Measurements from ENCODE around the gene UBE2F. TPM values are rescaled to one million over a fixed set of nuclear protein-coding genes. Genes with fewer than 3 reads are reported as not detected.

The UBE2F gene
- total and polyA plus RNA-seq, 2 of the 13 experiments (the other 11 are each of a cell fraction or from before 2014, with no cell fraction given), result 35.4 to 73.1 TPM

DNA sequence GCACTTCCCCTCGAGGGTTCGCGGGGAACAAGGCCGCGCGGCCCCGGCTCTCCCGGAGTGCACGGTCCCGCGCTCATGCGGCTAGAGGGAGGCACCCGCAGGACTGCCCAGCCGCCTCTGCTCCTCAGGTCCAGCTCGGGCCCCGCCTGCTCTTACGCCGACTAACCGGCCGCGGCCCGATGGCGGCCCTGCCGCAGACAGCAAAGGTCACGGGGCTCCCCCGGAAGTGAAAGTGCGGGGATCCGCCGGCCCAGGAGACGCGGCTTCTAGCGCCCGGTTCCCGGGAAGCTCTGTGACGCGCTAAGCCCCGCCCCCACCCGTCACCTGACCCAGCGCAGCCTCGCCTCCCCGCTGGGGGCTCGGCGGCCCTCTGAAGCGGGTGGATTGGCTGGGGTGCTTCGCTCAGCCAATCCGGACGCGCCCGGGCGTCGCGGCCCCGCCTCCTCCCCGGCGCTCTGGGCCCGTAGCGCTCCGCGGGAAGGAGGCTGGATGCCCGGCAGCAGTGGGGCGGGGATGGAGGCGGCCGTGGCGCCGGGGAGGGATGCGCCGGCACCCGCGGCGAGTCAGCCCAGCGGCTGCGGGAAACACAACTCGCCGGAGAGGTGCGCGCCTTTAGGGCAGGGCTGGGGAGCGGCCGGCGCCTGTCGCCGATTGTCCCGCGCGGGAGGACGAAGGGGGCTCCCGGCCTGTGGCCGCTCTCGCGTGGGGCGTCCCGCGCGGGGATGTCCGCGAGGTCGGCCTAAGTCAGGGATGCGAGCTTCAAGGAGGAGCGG is 93.9 kb downstream of the UBE2F start, which contains the start of gene SCLY (continued):
- TF ChIP-seq PAXIP1 (CRISPR knock-in tag; conservative IDR thresholded peaks at IDR 0.05) (peak; percentile 55), ZNF597 (CRISPR knock-in tag; IDR thresholded peaks at IDR 0.05) (no peak), MNT (IDR thresholded peaks at IDR 0.05) (no peak), HMGA1 (CRISPR knock-in tag; conservative IDR thresholded peaks at IDR 0.05) (no peak), ZNF274 (CRISPR knock-in tag; IDR thresholded peaks at IDR 0.05) (peak; percentile 51), NR2C2 (CRISPR knock-in tag; IDR thresholded peaks at IDR 0.05; ENCODE audit: borderline replicate concordance) (peak; percentile 100), HDAC6 (IDR thresholded peaks at IDR 0.05; ENCODE audit: low read depth, low read length) (no peak), JUNB (CRISPR knock-in tag; IDR thresholded peaks at IDR 0.05; ENCODE audit: borderline replicate concordance) (no peak), TARDBP (CRISPR knock-in tag; IDR thresholded peaks at IDR 0.05) (peak; percentile 57; the same call in 1 of the 2 replicates)
- TF ChIP-seq, protein P1, sequence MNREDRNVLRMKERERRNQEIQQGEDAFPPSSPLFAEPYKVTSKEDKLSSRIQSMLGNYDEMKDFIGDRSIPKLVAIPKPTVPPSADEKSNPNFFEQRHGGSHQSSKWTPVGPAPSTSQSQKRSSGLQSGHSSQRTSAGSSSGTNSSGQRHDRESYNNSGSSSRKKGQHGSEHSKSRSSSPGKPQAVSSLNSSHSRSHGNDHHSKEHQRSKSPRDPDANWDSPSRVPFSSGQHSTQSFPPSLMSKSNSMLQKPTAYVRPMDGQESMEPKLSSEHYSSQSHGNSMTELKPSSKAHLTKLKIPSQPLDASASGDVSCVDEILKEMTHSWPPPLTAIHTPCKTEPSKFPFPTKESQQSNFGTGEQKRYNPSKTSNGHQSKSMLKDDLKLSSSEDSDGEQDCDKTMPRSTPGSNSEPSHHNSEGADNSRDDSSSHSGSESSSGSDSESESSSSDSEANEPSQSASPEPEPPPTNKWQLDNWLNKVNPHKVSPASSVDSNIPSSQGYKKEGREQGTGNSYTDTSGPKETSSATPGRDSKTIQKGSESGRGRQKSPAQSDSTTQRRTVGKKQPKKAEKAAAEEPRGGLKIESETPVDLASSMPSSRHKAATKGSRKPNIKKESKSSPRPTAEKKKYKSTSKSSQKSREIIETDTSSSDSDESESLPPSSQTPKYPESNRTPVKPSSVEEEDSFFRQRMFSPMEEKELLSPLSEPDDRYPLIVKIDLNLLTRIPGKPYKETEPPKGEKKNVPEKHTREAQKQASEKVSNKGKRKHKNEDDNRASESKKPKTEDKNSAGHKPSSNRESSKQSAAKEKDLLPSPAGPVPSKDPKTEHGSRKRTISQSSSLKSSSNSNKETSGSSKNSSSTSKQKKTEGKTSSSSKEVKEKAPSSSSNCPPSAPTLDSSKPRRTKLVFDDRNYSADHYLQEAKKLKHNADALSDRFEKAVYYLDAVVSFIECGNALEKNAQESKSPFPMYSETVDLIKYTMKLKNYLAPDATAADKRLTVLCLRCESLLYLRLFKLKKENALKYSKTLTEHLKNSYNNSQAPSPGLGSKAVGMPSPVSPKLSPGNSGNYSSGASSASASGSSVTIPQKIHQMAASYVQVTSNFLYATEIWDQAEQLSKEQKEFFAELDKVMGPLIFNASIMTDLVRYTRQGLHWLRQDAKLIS (CRISPR knock-in tag; IDR thresholded peaks at IDR 0.05), result peak; percentile 74; the same call in 1 of the 2 replicates
- TF ChIP-seq, protein P2, sequence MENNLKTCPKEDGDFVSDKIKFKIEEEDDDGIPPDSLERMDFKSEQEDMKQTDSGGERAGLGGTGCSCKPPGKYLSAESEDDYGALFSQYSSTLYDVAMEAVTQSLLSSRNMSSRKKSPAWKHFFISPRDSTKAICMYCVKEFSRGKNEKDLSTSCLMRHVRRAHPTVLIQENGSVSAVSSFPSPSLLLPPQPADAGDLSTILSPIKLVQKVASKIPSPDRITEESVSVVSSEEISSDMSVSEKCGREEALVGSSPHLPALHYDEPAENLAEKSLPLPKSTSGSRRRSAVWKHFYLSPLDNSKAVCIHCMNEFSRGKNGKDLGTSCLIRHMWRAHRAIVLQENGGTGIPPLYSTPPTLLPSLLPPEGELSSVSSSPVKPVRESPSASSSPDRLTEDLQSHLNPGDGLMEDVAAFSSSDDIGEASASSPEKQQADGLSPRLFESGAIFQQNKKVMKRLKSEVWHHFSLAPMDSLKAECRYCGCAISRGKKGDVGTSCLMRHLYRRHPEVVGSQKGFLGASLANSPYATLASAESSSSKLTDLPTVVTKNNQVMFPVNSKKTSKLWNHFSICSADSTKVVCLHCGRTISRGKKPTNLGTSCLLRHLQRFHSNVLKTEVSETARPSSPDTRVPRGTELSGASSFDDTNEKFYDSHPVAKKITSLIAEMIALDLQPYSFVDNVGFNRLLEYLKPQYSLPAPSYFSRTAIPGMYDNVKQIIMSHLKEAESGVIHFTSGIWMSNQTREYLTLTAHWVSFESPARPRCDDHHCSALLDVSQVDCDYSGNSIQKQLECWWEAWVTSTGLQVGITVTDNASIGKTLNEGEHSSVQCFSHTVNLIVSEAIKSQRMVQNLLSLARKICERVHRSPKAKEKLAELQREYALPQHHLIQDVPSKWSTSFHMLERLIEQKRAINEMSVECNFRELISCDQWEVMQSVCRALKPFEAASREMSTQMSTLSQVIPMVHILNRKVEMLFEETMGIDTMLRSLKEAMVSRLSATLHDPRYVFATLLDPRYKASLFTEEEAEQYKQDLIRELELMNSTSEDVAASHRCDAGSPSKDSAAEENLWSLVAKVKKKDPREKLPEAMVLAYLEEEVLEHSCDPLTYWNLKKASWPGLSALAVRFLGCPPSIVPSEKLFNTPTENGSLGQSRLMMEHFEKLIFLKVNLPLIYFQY (CRISPR knock-in tag; IDR thresholded peaks at IDR 0.05; ENCODE audit: borderline replicate concordance), result peak; percentile 91
